ENCODE data around the gene AHR.

GRCh38 chr7:17368856-17369524 is 70.5 kb downstream of the AHR start:
- TF ChIP-seq CTCF (IDR thresholded peaks at IDR 0.05) (no peak), ZFX (IDR thresholded peaks at IDR 0.05; ENCODE audit: borderline replicate concordance) (no peak)

Data from 22Rv1 (cell line).